ENCODE data around the gene STK38L. TPM values are rescaled to one million over a fixed set of nuclear protein-coding genes. Genes with fewer than 3 reads are reported as not detected.

Gene STK38L
- total and polyA plus RNA-seq, 8 donors = 28.2 to 45.1 (median 40.4) TPM

GRCh38 chr12:27335364-27336281 is 91.5 kb downstream of the STK38L start:
- no peak overlapping the region for H3K4me3 ChIP-seq
- no peaks in the 10 kb centered on the region for H3K9me3 ChIP-seq
- no peaks in the 10 kb centered on the region for H3K36me3 ChIP-seq
- H3K27me3 ChIP-seq = peaks cover 0 to 25% of the 10 kb centered on the region in 2 donors
- peaks cover 0 to 30% of the 10 kb centered on the region in 2 donors for H3K4me1 ChIP-seq
- no peak overlapping the region for H3K27ac ChIP-seq
- DNase-seq (no peak), ATAC-seq (no peak)
- intact Hi-C loops (cut with DNase I) = no loop called here
- no peak for TF ChIP-seq CTCF (IDR thresholded peaks at IDR 0.05)

GRCh38 chr12:27336282-27336653 is 92.2 kb downstream of the STK38L start:
- no peaks in the 10 kb centered on the region for H3K9me3 ChIP-seq
- DNase-seq (no peak), ATAC-seq (peak; percentile 3)
- H3K4me1 ChIP-seq = peaks cover 0 to 24% of the 10 kb centered on the region in 2 donors
- intact Hi-C loops (cut with DNase I) = no loop called here
- no peak for TF ChIP-seq CTCF (IDR thresholded peaks at IDR 0.05)
- no peak overlapping the region for H3K4me3 ChIP-seq
- no peak overlapping the region for H3K27ac ChIP-seq
- no peaks in the 10 kb centered on the region for H3K36me3 ChIP-seq
- H3K27me3 ChIP-seq = peaks cover 0 to 25% of the 10 kb centered on the region in 2 donors

GRCh38 chr12:27337376-27337775 is 93.3 kb downstream of the STK38L start:
- peaks cover 0 to 13% of the 10 kb centered on the region in 2 donors for H3K4me1 ChIP-seq
- intact Hi-C loops (cut with DNase I) = no loop called here
- no peak for TF ChIP-seq CTCF (IDR thresholded peaks at IDR 0.05)
- no peak for ATAC-seq
- H3K4me3 ChIP-seq = no peak overlapping the region
- no peak overlapping the region for H3K27ac ChIP-seq
- H3K27me3 ChIP-seq = peaks cover 0 to 15% of the 10 kb centered on the region in 2 donors
- H3K9me3 ChIP-seq = no peaks in the 10 kb centered on the region
- DNase-seq = no peak
- H3K36me3 ChIP-seq = no peaks in the 10 kb centered on the region

GRCh38 chr12:27338473-27338872 is 94.4 kb downstream of the STK38L start:
- Histone ChIP-seq H3K9me3 (no peaks in the 10 kb centered on the region), H3K27me3 (peaks cover 0 to 6% of the 10 kb centered on the region in 2 donors), H3K27ac (no peak overlapping the region), H3K36me3 (no peaks in the 10 kb centered on the region), H3K4me1 (peaks cover 0 to 9% of the 10 kb centered on the region in 2 donors), H3K4me3 (no peak overlapping the region)
- intact Hi-C loops (cut with DNase I) = no loop called here
- no peak for TF ChIP-seq CTCF (IDR thresholded peaks at IDR 0.05)
- DNase-seq = no peak
- no peak for ATAC-seq

GRCh38 chr12:27340971-27341370 is 96.9 kb downstream of the STK38L start:
- Histone ChIP-seq H3K27me3 (no peaks in the 10 kb centered on the region), H3K36me3 (no peaks in the 10 kb centered on the region), H3K9me3 (no peaks in the 10 kb centered on the region), H3K27ac (no peak overlapping the region), H3K4me1 (no peaks in the 10 kb centered on the region), H3K4me3 (no peak overlapping the region)
- ATAC-seq (no peak), DNase-seq (no peak)
- intact Hi-C loops (cut with DNase I) = no loop called here
- TF ChIP-seq CTCF (IDR thresholded peaks at IDR 0.05) = no peak

Data from left lung (tissue), 10 donors.